HG03354 (cell line): ENCODE results near the gene C1QC.
"Not testable (repeated sequence)": the region's sequence is repeated elsewhere in the genome, so short reads cannot be mapped to it uniquely, and the experiment has no call there.

ENCODE experiments used
- ATAC-seq: cut with Tn5 transposase; IDR thresholded peaks from one replicate; pipeline ENCODE4 v1.9.1; 2021; ENCODE audit warnings: mild to moderate bottlenecking; ENCODE audit not compliant: unreplicated experiment, poor library complexity, severe bottlenecking

C1QC gene

GRCh38 chr1:22641906-22642636, 1.4 kb upstream of the C1QC start:
- ATAC-seq, result no peak

DNA sequence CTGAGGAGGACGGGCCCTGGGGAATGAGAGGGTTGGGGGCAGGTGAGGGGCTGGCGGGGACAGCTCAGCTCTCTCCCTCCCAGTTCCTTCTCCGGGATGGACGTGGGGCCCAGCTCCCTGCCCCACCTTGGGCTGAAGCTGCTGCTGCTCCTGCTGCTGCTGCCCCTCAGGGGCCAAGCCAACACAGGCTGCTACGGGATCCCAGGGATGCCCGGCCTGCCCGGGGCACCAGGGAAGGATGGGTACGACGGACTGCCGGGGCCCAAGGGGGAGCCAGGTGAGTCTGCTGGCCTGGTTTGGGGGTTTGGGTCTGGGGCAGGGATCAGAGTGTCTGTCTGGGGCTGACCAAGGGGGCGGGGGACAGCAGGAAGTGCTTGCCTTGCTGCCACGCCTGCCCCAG, 495 bp downstream of the C1QC start:
- ATAC-seq, result no peak

DNA sequence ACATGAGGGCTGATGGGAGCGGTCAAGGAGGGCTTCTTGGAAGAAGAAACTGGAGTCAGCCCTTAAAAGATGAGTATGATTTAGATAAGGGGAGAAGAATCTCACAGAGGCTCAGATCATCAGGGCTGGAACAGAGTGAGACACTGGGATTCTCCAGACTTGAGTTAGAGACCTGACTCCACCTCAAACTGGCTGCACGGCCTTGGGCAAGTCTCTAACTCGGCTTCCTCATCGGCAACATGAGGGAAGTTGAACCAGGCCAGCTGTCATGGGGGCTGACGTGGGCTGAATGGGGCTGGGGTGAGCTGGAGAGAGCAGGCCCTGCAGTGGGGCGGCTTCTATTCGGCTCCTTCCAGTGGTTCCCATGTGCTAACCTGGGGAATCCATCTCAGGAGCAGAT, 2.5 kb downstream of the C1QC start:
- no peak for ATAC-seq

- no peak for ATAC-seq
These were observed 3.0 kb downstream of the C1QC start for GRCh38 chr1:22646384-22646783.

DNA sequence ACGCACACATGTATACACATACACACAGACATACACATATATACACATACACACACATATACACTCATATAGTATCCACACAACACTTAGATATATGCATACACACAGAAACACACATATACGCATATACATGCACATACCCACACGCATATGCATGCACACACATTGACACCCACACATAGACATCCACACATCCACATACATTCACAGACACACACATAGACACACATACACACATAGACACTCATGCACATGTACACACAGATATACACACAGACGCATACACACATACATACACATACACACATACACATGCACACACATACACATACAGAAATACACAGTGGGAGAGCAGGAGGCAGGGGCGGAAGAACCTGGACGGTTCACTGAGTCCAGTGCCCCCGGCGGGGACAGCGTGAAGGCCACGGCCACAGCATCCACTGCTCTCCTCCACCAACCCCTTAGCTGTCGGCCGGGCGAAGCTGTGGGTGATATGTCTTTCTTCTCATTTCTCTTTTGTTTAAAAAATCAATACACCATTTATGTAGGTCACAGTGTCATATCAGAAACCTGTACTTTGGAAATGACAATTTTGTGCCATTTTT, 6.8 kb downstream of the C1QC start:
- no peak for ATAC-seq

- no peak for ATAC-seq
These were observed 8.8 kb downstream of the C1QC start for GRCh38 chr1:22651941-22652856.

DNA sequence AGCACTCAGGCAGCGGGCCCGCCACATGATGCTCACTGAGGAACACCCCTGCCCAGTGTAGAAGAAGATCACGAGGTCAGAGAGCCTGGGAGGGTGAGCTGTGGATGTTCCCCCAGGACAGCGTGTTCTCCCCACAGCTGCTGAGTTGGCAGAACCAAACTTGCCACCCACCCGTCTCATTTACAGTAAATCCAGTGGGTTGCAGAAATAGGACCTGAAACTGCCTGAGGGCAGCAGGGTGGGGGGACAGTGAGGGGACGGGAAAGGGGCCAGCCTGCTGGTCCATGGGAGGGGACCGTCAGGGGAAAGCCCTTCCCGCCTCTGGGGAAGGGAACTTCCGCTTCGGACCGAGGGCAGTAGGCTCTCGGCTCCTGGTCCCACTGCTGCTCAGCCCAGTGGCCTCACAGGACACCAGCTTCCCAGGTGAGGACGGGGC, 9.5 kb downstream of the C1QC start, which contains the start of gene C1QB:
Gene C1QB, plus strand, starts transcription at position 356 of the 436 bp plus-strand sequence. CDS start 6,227 bp downstream, outside the sequence.
- no peak for ATAC-seq

DNA sequence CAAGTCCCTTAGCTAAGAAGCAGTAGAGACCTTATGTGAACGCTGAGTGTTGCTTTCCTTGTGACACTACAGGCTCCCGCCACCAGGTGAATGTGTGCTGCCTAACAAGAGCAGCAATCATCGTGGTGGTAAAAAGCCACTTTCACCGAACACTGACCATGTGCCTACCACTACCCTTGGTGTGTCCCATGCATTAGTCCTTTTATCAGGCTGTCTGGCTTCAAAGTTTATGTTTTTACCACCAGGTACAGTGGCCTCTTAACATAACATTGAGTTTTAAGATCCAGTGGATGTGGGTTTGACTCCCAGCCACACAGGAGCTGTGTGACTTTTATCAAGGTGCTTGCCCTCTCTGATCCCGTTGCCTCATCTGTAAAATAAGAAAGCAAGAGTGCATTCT, 11.3 kb downstream of the C1QC start:
- ATAC-seq, result no peak

GRCh38 chr1:22658385-22659163, 15.1 kb downstream of the C1QC start:
- ATAC-seq, result no peak

DNA sequence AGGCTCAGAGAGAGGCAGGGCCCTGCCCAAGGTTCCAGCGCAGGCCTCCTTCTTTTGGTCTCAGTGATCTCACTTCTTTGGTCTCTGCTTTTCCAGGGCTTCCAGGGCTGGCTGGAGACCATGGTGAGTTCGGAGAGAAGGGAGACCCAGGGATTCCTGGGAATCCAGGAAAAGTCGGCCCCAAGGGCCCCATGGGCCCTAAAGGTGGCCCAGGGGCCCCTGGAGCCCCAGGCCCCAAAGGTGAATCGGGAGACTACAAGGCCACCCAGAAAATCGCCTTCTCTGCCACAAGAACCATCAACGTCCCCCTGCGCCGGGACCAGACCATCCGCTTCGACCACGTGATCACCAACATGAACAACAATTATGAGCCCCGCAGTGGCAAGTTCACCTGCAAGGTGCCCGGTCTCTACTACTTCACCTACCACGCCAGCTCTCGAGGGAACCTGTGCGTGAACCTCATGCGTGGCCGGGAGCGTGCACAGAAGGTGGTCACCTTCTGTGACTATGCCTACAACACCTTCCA, 17.3 kb downstream of the C1QC start:
- no peak for ATAC-seq

- ATAC-seq, result no peak
These were observed 18.4 kb downstream of the C1QC start for GRCh38 chr1:22661880-22662279.

DNA sequence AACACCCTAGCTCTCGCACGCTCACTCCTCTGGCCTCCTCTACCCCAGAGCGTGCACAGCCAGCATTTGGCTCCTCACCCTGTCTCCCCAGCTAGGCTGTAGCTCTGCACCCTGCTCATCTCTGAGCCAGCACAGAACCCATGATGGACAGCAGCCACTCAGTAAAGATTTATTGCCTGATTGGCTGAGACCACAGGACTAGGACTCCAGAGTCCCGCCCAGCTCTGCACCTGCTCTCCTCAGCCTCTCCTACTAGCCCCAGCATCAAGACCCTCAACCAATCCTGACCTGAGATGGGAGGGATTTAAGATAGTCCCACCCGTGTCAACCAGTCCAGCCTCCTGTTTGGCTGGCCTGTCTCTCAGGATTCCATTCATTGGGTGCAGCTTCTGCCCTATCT, 18.9 kb downstream of the C1QC start:
- ATAC-seq, result no peak

DNA sequence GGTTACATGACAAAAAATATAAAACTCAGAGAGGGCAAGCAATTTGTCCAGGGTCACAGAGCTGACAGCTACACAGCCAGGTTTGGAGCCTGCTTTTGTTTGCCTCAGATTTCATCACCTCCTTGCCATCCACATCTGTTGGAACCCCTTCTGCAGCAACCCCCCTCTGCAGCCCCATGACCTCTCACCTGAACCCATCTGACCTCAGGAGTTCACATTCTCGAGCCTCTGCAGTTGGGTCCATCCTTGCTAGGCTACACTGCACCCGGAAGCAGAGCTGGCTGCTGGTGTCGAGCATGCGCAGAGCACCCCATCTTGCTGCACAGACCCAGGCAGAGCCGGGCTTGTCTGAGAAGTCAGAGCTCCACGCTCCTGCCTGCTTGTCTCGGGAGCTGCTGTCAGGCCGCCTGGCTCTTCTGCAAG, 19.6 kb downstream of the C1QC start:
- ATAC-seq, result no peak

- ATAC-seq, result no peak
These were observed 22.3 kb downstream of the C1QC start for GRCh38 chr1:22665752-22666151.

GRCh38 chr1:22666412-22666811, 23.0 kb downstream of the C1QC start:
- no peak for ATAC-seq

GRCh38 chr1:22668840-22669239, 25.4 kb downstream of the C1QC start:
- not testable (repeated sequence) for ATAC-seq

DNA sequence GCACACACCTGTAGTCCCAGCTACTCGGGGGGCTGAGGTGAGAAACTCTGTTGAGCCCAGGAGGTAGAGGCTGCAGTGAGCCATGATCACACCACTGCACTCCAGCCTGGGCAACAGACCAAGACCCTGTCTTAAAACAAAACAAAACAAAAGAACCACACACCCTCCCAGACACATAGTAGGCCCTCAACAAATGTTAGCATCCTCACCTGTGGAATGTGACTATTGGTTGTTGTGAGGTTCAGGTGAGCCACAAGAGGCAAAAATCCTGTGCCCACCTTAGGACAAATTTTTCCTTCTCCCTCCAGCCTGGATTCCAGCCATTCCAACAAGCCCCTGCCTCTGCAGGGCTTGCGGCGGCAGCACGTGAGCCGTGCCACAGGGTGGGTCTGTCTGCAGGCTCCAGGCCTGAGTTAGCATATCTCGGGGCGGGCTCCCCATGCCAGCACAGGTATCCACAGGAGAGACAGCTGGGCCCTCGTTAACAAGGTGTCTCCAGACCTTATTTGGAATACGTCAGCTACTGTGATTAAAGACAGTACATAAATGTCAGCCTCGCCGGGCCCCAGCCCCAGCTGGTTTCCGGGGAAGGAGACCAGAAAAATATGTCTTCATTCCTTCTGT, 27.0 kb downstream of the C1QC start:
- no peak for ATAC-seq

GRCh38 chr1:22671999-22672398, 28.6 kb downstream of the C1QC start:
- no peak for ATAC-seq
